GM12878 (cell line): ENCODE measurements around the gene KDM6B. TPM values are rescaled to one million over a fixed set of nuclear protein-coding genes. Genes with fewer than 3 reads are reported as not detected.
A peak's percentile ranks its signal among the peaks of the same experiment; 100 is the strongest.

Experiments
- BCL3 ChIP-seq: IDR thresholded peaks from 2 replicates; pipeline ENCODE4 v1.6.1; 2011; ENCODE audit warnings: borderline replicate concordance, low read depth, mild to moderate bottlenecking, moderate library complexity, low read length; ENCODE audit not compliant: insufficient read depth, poor library complexity, severe bottlenecking
- BHLHE40 ChIP-seq, 2 experiments: fragments of 450-650 bp in 1 of 2; IDR thresholded peaks; 2 replicates each; pipeline ENCODE4 v1.6.1; 2011 to 2017; ENCODE audit warnings: low read depth in 2 of 2, borderline replicate concordance in 1 of 2, improper control_type of control experiment in 1 of 2, low read length in 1 of 2, mild to moderate bottlenecking in 1 of 2
- CBX3 ChIP-seq: fragments of 200-600 bp; sonication (generic); IDR thresholded peaks from 2 replicates; pipeline ENCODE4 v1.6.1; 2016; ENCODE audit warnings: low read depth, borderline replicate concordance
- CTCF ChIP-seq, 3 experiments: IDR thresholded peaks in 2 of 3; conservative IDR thresholded peaks in 1 of 3; 2 replicates each; pipeline ENCODE4 v1.5.1; 2011; ENCODE audit warnings: low read depth in 3 of 3, low read length in 3 of 3, mild to moderate bottlenecking in 3 of 3, control low read depth in 2 of 3, moderate library complexity in 2 of 3, inconsistent platforms in 1 of 3, mixed read lengths in 1 of 3; ENCODE audit not compliant: control insufficient read depth in 2 of 3, insufficient read depth in 1 of 3; ENCODE audit errors: extremely low read depth in 1 of 3
- GABPA ChIP-seq: IDR thresholded peaks from 2 replicates; pipeline ENCODE4 v1.6.1; 2014; ENCODE audit warnings: antibody characterized with exemption, low read depth, mild to moderate bottlenecking, inconsistent platforms
- MLLT1 ChIP-seq: fragments of 450-650 bp; IDR thresholded peaks from 2 replicates; pipeline ENCODE4 v1.6.1; 2016; ENCODE audit warnings: mild to moderate bottlenecking
- PAX8 ChIP-seq: fragments of 450-650 bp; IDR thresholded peaks from 2 replicates; pipeline ENCODE4 v1.6.1; 2017; ENCODE audit warnings: mild to moderate bottlenecking, moderate library complexity
- SPI1 ChIP-seq: IDR thresholded peaks from 2 replicates; pipeline ENCODE4 v1.6.1; 2011; ENCODE audit warnings: low read depth, mild to moderate bottlenecking, low read length, moderate library complexity, borderline replicate concordance; ENCODE audit not compliant: insufficient read depth
- SREBF2 ChIP-seq: IDR thresholded peaks from 2 replicates; pipeline ENCODE4 v1.6.1; 2012; ENCODE audit warnings: mild to moderate bottlenecking, low read length
- TAF1 ChIP-seq: IDR thresholded peaks from 2 replicates; pipeline ENCODE4 v1.6.1; 2011; ENCODE audit warnings: mild to moderate bottlenecking, low read depth, low read length, borderline replicate concordance
- TCF12 ChIP-seq: IDR thresholded peaks from 2 replicates; pipeline ENCODE4 v1.6.1; 2011; ENCODE audit warnings: low read depth, mild to moderate bottlenecking, low read length
- USF1 ChIP-seq: IDR thresholded peaks from 2 replicates; pipeline ENCODE4 v1.6.1; 2011; ENCODE audit warnings: borderline replicate concordance, low read depth, mild to moderate bottlenecking, moderate library complexity, mixed read lengths, low read length; ENCODE audit not compliant: insufficient read depth; ENCODE audit errors: extremely low read length
- YBX1 ChIP-seq: fragments of 450-650 bp; IDR thresholded peaks from 2 replicates; pipeline ENCODE4 v1.6.1; 2016; ENCODE audit warnings: antibody characterized with exemption
- YY1 ChIP-seq: IDR thresholded peaks from 2 replicates; pipeline ENCODE4 v1.6.1; 2011; ENCODE audit warnings: low read depth, mild to moderate bottlenecking, low read length
- ZBTB40 ChIP-seq: fragments of 450-650 bp; IDR thresholded peaks from 2 replicates; pipeline ENCODE4 v1.6.1; 2016; ENCODE audit warnings: mild to moderate bottlenecking, moderate library complexity, borderline replicate concordance
- ZNF217 ChIP-seq: fragments of 450-650 bp; IDR thresholded peaks from 2 replicates; pipeline ENCODE4 v1.6.1; 2017; ENCODE audit warnings: antibody characterized with exemption, mild to moderate bottlenecking
- ZNF274 ChIP-seq: IDR thresholded peaks from one replicate; pipeline ENCODE4 v1.8.0; 2011; ENCODE audit not compliant: insufficient read length, insufficient read depth
- polyA plus RNA-seq, 11 experiments: library from polyadenylated mRNA; depleted of rRNA in 4 of 11; unstranded in 6 of 11; stranded (reverse) in 5 of 11; fragments of >200 nt; fragmentation: Nextera tagmentation in 4 of 11; fragmentation: Illumina TruSeq in 1 of 11; extraction: Ambion mirVana in 4 of 11; extraction: Trizol in 1 of 11; gene quantifications; 1 replicate in 1 of 11; 2 replicates in 10 of 11; pipeline versions ENCODE4 v1.2.1 to v1.2.3, GENCODE V29; 2011 to 2016; ENCODE audit warnings: inconsistent platforms in 2 of 11, missing spikeins in 2 of 11, low read depth in 1 of 11
- total RNA-seq, 4 experiments: library from RNA; depleted of rRNA in 3 of 4; stranded (reverse); fragments of >200 nt in 3 of 4; fragmentation: Illumina TruSeq in 1 of 4; extraction: Trizol in 1 of 4; gene quantifications; 2 replicates each; pipeline versions ENCODE4 v1.2.1 to v1.2.3, GENCODE V29; 2013 to 2021

The KDM6B gene
- total and polyA plus RNA-seq, 10 of the 15 experiments (the other 5 are each of a cell fraction or from before 2014, with no cell fraction given), result 0.05 to 33.5 (median 2.3) TPM

GRCh38 chr17:7835814-7836595 is 2.0 kb downstream of the KDM6B start (continued):
- no peak for TF ChIP-seq TAF1
- no peak for TF ChIP-seq YBX1
- no peak for TF ChIP-seq YY1
- no peak for TF ChIP-seq SPI1
- TF ChIP-seq PAX8, result no peak
- TF ChIP-seq TCF12, result no peak
- no peak for TF ChIP-seq SREBF2
- no peak for TF ChIP-seq GABPA
- TF ChIP-seq ZNF217, result no peak
- TF ChIP-seq BHLHE40 (IDR thresholded peaks at IDR 0.05; ENCODE audit: borderline replicate concordance in 1 of 2, low read depth in 2 of 2, low read length in 1 of 2), result no peak
- no peak for TF ChIP-seq ZNF274
- TF ChIP-seq ZBTB40, result no peak
- TF ChIP-seq CBX3, result no peak
- TF ChIP-seq CTCF (IDR thresholded peaks at IDR 0.05 in 2 of 3, conservative IDR thresholded peaks at IDR 0.05 in 1 of 3; ENCODE audit: control insufficient read depth in 2 of 3, extremely low read depth in 1 of 3, insufficient read depth in 1 of 3, low read depth in 3 of 3, low read length in 3 of 3), result no peak
- TF ChIP-seq BCL3, result no peak
- no peak for TF ChIP-seq USF1
- peak; percentile 57 for TF ChIP-seq MLLT1
